HPDE6-E6E7 (cell line): Measurements from ENCODE around the gene SAG.

Experiments used
- DNase-seq: peaks from one replicate; pipeline ENCODE4 v3.0.0; 2011; ENCODE audit warnings: missing footprints; ENCODE audit errors: extremely low spot score

The SAG gene

DNA sequence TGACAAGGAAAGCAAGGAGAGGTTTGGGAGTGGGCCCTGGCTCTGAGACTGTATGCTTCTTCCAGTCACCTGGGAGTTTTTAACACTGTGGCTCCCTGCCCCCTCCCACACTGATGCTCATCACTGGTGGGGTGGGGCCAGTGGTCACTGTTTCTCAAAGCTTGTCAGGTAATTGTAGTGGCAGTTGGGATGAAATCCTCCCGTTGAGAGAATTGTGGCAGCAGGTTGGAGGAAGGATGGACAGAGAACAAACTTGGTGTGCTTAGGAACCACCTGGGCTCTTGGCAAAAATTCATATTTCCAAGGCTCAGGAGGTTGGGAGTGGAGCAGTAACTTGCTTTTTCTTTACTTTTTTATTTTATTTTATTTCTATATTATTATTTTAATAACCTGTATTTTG, 71.8 kb downstream of the SAG start:
- no peak for DNase-seq

- no peak for DNase-seq
These were observed 72.7 kb downstream of the SAG start for GRCh38 chr2:233380132-233380895.

DNA sequence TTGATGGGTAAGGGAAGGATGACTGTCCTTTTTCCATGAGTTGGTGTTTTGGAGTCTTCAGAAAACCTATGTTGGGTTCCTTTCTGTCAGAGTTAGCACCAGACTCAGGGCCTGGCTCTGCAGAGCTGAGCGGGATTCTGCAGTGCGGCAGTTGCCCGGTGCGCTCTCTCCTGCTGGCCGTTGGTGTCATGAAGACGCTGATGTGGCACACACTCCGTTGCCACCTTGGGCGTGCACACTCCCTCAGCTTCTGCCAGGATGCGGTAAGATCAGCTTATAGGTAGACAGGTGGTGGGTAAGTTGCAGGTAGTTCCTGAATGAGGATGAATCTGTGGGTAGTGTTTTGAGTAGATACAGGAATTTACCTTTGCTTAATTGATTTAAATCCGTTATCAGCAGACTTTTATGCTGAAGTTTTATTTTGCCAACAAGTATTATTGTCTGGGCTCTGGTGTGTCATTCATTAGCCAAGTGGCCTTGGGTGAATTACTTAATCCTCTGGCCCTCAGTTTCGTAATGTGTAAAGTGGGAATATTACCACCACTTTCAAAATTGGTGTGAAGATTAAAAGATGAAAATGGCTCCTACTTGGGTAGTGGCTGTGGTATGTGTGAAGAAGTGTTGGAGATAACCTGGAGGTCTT, 73.5 kb downstream of the SAG start:
- no peak for DNase-seq

GRCh38 chr2:233381638-233381995, 74.0 kb downstream of the SAG start:
- no peak for DNase-seq

DNA sequence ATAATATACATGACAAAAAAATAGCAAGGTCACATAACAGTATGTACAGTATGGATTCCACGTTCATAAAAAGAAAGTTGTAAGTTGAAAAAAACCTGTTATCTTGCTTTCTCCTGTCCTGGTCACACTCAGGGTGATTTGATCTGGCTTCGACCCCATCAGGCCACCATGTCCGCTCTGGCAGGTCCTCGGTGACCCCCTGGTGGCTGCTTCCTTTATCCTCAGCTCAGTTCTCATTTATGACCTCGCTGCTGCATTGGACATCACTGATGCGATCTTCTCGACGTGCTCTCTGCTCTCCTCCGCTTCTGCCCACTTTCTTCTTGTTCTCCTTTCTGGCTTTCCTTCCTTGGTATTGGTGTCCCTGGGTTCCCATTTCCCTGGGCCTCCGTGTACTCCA, 76.4 kb downstream of the SAG start:
- no peak for DNase-seq

DNA sequence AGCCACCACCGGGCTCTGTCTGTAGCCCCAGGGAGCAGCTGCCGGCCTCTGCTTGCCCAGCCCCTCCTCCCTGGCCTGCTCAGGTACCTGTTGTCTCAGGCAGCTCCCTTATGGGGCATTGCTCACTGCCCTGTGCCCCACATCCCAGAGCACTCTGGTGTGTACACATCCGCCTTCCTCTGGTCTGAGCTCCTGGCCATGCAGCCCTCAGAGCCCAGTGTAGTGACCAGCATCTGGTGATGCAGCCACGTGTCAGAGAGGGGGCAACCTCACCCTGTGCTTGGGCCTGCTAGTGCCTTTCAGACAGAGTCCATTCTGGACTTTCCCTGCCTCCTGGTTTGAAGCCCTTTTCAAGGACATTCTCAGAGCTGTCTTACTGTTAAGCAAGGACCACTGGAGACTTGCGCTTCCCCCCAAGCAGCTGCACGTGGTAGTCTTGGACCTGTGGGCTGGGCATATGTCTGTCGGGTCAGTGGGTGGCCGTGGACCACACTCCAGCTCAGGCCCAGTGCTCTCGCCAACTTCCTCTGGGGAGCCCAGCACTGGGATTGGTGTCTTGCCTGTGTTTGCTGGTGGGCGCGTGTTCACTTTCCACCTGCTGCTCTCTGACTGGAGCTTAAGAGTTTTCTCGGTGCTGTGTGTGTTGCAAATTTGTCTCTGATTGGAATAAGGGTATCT, 77.3 kb downstream of the SAG start:
- peak; percentile 50 for DNase-seq

DNA sequence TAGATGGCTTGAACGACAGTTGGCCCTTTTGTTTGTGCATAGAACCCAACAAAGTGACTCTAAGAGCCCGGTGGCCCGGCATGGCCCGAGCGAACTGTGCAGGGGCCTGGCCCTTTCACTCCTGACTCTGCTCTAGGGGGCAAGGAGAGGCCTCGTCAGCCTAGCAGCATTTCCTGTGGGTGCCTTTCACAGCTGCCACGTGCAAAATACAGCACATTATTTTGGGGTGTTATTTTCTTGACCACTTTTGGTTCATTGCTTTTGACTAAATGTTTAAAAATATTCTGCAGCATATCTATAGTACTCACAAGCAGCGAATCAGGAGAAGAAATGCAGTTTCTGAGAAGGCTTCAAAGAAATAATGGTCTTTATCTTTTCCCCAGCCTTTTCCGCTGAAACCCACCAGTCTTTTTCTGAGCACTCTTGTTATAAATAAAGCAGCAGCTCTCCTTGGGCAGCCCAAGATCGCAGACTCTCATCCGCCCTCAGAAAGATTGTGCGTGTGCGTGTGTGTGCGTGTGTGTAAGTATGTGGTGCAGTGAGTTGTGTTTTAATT, 78.0 kb downstream of the SAG start:
- no peak for DNase-seq

DNA sequence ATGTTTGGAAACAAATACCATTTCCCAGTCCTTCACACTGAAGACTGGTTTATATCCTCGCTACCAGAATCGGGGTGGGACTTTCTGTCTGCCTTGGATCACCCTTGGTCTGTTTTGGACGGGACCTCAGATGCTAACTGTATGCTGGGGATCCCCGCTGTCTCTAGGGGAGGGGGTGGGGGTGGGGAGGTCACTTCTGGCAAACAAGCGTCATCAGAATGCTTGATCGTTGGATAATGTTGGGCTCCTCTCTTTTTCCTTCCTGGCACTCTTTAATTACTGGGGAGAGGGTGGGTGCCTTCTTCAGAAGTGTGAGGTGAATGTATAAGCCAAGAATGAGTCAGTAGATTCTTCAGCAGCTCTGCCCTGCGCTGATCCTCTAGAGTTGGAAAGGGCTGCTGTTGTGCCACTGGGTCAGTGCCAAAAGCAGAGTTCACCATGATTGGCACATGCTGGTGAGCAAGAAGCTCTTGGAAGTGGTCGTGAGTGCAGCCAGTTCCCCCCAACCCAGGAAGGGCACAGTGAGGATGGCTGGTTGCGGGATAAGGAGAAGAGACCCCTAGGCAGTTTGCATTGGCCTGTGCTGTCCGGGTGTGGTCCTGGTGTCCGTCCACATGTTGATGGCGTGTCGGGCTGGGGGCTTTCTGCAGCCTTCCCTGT, 78.9 kb downstream of the SAG start:
- DNase-seq, result no peak

DNA sequence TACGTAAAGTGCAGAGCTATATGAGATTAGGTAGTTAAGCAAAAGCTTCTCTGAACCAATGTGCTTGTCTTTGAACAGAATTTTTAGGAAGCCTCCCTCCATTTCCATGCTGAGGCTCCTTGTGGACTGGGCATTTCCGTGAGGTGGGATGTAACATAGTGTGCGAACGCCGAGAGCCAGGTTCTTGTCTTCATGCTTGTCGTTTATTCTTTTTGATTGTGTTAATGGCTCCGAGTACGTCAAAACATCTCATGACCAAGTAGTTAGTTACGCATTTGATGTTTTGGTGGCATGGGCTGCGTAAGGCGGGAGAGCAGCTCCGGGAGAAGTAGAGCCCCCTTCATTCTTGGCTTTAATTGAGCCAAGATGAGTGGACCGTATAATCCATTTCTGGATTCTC, 79.6 kb downstream of the SAG start:
- no peak for DNase-seq

- no peak for DNase-seq
These were observed 80.3 kb downstream of the SAG start for GRCh38 chr2:233387667-233388528.

GRCh38 chr2:233389601-233390125, 82.0 kb downstream of the SAG start:
- DNase-seq, result no peak

DNA sequence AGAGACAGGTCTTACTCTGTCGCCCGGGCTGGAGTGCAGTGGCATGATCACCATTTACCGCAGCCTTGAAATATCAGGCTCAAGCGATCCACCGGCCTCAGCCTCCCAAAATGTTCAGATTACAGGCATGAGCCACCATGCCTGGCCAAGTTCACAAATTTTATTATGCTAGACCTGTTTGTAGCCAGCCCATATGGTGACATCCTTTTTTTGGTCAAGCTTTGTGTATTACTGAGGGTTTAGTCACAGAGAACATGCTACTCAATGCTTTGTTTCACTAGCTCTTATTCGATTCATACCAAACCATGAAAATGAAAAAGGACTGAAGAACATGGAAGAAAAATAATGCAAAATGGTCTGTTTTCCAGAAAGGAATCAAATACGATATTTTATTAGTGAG, 88.1 kb downstream of the SAG start:
- no peak for DNase-seq
